Ascending aorta (tissue), 2 donors: Measurements from ENCODE around the gene TIE1. TPM values are rescaled to one million over a fixed set of nuclear protein-coding genes. Genes with fewer than 3 reads are reported as not detected.

Source experiments
- DNase-seq, 2 donors: peaks; one replicate each; pipeline ENCODE4 v3.0.0-alpha.2; 2019; ENCODE audit warnings: low spot score in 2 of 2
- H3K27ac ChIP-seq, 2 donors: fragments of 200-600 bp; sonication (generic); one replicate each; pipeline ENCODE4 v1.5.1; 2016 to 2017; ENCODE audit warnings: mild to moderate bottlenecking in 1 of 2
- H3K27me3 ChIP-seq: fragments of 200-600 bp; sonication (generic); one replicate; pipeline ENCODE4 v1.5.1; 2017
- H3K36me3 ChIP-seq, 2 donors: fragments of 200-600 bp; sonication (generic); one replicate each; pipeline ENCODE4 v1.5.1; 2016
- H3K4me1 ChIP-seq, 2 donors: fragments of 200-600 bp; sonication (generic); one replicate each; pipeline ENCODE4 v1.5.1; 2016 to 2017; ENCODE audit warnings: mild to moderate bottlenecking in 1 of 2
- H3K4me3 ChIP-seq, 2 donors: fragments of 200-600 bp; sonication (generic); one replicate each; pipeline ENCODE4 v1.5.1; 2016 to 2017; ENCODE audit warnings: mild to moderate bottlenecking in 1 of 2
- H3K9me3 ChIP-seq, 2 donors: fragments of 200-600 bp; sonication (generic); one replicate each; pipeline ENCODE4 v1.5.1; 2016
- CTCF ChIP-seq, 3 experiments: fragments of 200-600 bp in 2 of 3; fragments of 450-650 bp in 1 of 3; sonication (generic) in 2 of 3; IDR thresholded peaks; one replicate each; pipeline ENCODE4 v1.5.1; 2016 to 2019; ENCODE audit warnings: antibody characterized with exemption in 3 of 3, mild to moderate bottlenecking in 1 of 3, moderate library complexity in 1 of 3
- intact Hi-C: fragments of 100-400 bp; cut with DNase I; formaldehyde crosslinking; loops from one replicate; pipeline ENCODE4 v1.15.1; 2023
- total RNA-seq: library from RNA; depleted of rRNA; stranded (reverse); fragments of >200 nt; gene quantifications from one replicate; pipeline ENCODE4 v1.1.0, GENCODE V29; 2016

TIE1 gene
- total RNA-seq, 1 donor from 2014 or later = 120 TPM

- no peak for TF ChIP-seq CTCF (IDR thresholded peaks at IDR 0.05)
- no peaks in the 10 kb centered on the region for H3K4me1 ChIP-seq
- no peaks in the 10 kb centered on the region for H3K27me3 ChIP-seq
- DNase-seq = no peak
- intact Hi-C loops = loop anchor here (10.0 kb wide), 2 partner anchors 418 to 508 kb away; partner anchors contain the start of gene ZNF691
- no peaks in the 10 kb centered on the region for H3K36me3 ChIP-seq
- H3K9me3 ChIP-seq = no peaks in the 10 kb centered on the region
- no peak overlapping the region for H3K4me3 ChIP-seq
- H3K27ac ChIP-seq = no peak overlapping the region
Observed at GRCh38 chr1:43352351-43352705, 51.5 kb downstream of the TIE1 start.

- no peak for TF ChIP-seq CTCF (IDR thresholded peaks at IDR 0.05)
- Histone ChIP-seq H3K36me3 (no peaks in the 10 kb centered on the region), H3K27ac (no peak overlapping the region), H3K9me3 (no peaks in the 10 kb centered on the region), H3K4me3 (no peak overlapping the region), H3K27me3 (no peaks in the 10 kb centered on the region), H3K4me1 (peaks cover 0 to 2% of the 10 kb centered on the region in 2 donors)
- intact Hi-C loops = loop anchor here (10.0 kb wide), 2 partner anchors 418 to 508 kb away; partner anchors contain the start of gene ZNF691
- DNase-seq = no peak
Observed at GRCh38 chr1:43352881-43353280, 52.1 kb downstream of the TIE1 start.

- intact Hi-C loops = loop anchor here (10.0 kb wide), 2 partner anchors 420 to 510 kb away; partner anchors contain the start of gene ZNF691
- H3K36me3 ChIP-seq = no peaks in the 10 kb centered on the region
Observed at GRCh38 chr1:43354471-43354870, 53.7 kb downstream of the TIE1 start.

GRCh38 chr1:43354936-43355335 is 54.2 kb downstream of the TIE1 start:
- no peak for TF ChIP-seq CTCF (IDR thresholded peaks at IDR 0.05)
- Histone ChIP-seq H3K27me3 (no peaks in the 10 kb centered on the region), H3K9me3 (no peaks in the 10 kb centered on the region), H3K4me3 (no peak overlapping the region), H3K4me1 (peaks cover 6 to 7% of the 10 kb centered on the region in 2 donors), H3K27ac (no peak overlapping the region), H3K36me3 (no peaks in the 10 kb centered on the region)
- no peak for DNase-seq
- intact Hi-C loops = loop anchor here (5.0 to 10.0 kb wide), 5 partner anchors 97 to 673 kb away; partner anchors contain the start of genes HYI, PTPRF, YBX1 and ZNF691

More at GRCh38 chr1:43354471-43354870, 53.7 kb downstream of the TIE1 start:
- no peaks in the 10 kb centered on the region for H3K9me3 ChIP-seq
- H3K27me3 ChIP-seq = no peaks in the 10 kb centered on the region
- no peak for DNase-seq
- H3K4me3 ChIP-seq = no peak overlapping the region
- no peak for TF ChIP-seq CTCF (IDR thresholded peaks at IDR 0.05)
- H3K4me1 ChIP-seq = peaks cover 6 to 7% of the 10 kb centered on the region in 2 donors
- H3K27ac ChIP-seq = no peak overlapping the region

- intact Hi-C loops = loop anchor here (5.0 to 10.0 kb wide), 5 partner anchors 95 to 675 kb away; partner anchors contain the start of genes HYI, PTPRF, YBX1 and ZNF691
- Histone ChIP-seq H3K27ac (no peak overlapping the region), H3K36me3 (peaks cover 5 to 9% of the 10 kb centered on the region in 2 donors), H3K27me3 (no peaks in the 10 kb centered on the region), H3K4me3 (no peak overlapping the region), H3K4me1 (peaks cover 6 to 7% of the 10 kb centered on the region in 2 donors), H3K9me3 (no peaks in the 10 kb centered on the region)
- no peak for TF ChIP-seq CTCF (IDR thresholded peaks at IDR 0.05)
- no peak for DNase-seq
Observed at GRCh38 chr1:43357251-43357650, 56.5 kb downstream of the TIE1 start.
